ENCODE measurements around the gene ITSN2. TPM values are rescaled to one million over a fixed set of nuclear protein-coding genes. Genes with fewer than 3 reads are reported as not detected.

The ITSN2 gene
- total RNA-seq, 2 experiments from 2014 or later = 86.8 to 91.3 TPM

- no peak for DNase-seq
- no peaks in the 10 kb centered on the region for H3K27me3 Mint-ChIP-seq
- H3K27ac Mint-ChIP-seq = no peak overlapping the region
- H3K4me1 Mint-ChIP-seq = no peaks in the 10 kb centered on the region
- no peaks in the 10 kb centered on the region for H3K9me3 Mint-ChIP-seq
- no peaks in the 10 kb centered on the region for H3K36me3 Mint-ChIP-seq
- no peak for ATAC-seq (ENCODE audit: low read depth)
- no peak overlapping the region for H3K4me3 Mint-ChIP-seq
- POLR2A ChIA-PET = no interaction called here
These were observed 134.7 kb downstream of the ITSN2 start for GRCh38 chr2:24225499-24226242.

- Mint-ChIP-seq H3K27ac (no peak overlapping the region), H3K9me3 (no peaks in the 10 kb centered on the region), H3K36me3 (no peaks in the 10 kb centered on the region), H3K27me3 (no peaks in the 10 kb centered on the region), H3K4me3 (no peak overlapping the region), H3K4me1 (no peaks in the 10 kb centered on the region)
- no peak for DNase-seq
- no peak for ATAC-seq (ENCODE audit: low read depth)
- POLR2A ChIA-PET = no interaction called here
These were observed 137.4 kb downstream of the ITSN2 start for GRCh38 chr2:24222946-24223345.

- Mint-ChIP-seq H3K27ac (no peak overlapping the region), H3K4me3 (no peak overlapping the region), H3K9me3 (no peaks in the 10 kb centered on the region), H3K36me3 (no peaks in the 10 kb centered on the region), H3K27me3 (no peaks in the 10 kb centered on the region), H3K4me1 (no peaks in the 10 kb centered on the region)
- DNase-seq (no peak), ATAC-seq (ENCODE audit: low read depth) (no peak)
- POLR2A ChIA-PET = interaction anchor here (1.3 kb wide), 1 partner anchor 50 kb away, joined by 3 read pairs; no protein-coding TSS in a partner anchor
These were observed 138.8 kb downstream of the ITSN2 start for GRCh38 chr2:24221343-24222050.

GRCh38 chr2:24220554-24221291, 139.6 kb downstream of the ITSN2 start:
- Mint-ChIP-seq H3K4me3 (no peak overlapping the region), H3K27me3 (no peaks in the 10 kb centered on the region), H3K9me3 (no peaks in the 10 kb centered on the region), H3K4me1 (no peaks in the 10 kb centered on the region), H3K27ac (no peak overlapping the region), H3K36me3 (peaks cover 5% of the 10 kb centered on the region)
- ATAC-seq (ENCODE audit: low read depth) (no peak), DNase-seq (no peak)
- POLR2A ChIA-PET = interaction anchor here (1.3 kb wide), 1 partner anchor 50 kb away, joined by 3 read pairs; no protein-coding TSS in a partner anchor

GRCh38 chr2:24214880-24215279, 145.5 kb downstream of the ITSN2 start:
- Mint-ChIP-seq H3K27me3 (no peaks in the 10 kb centered on the region), H3K4me1 (peaks cover 3% of the 10 kb centered on the region), H3K9me3 (no peaks in the 10 kb centered on the region), H3K4me3 (no peak overlapping the region), H3K27ac (no peak overlapping the region), H3K36me3 (peaks cover 7% of the 10 kb centered on the region)
- DNase-seq (no peak), ATAC-seq (ENCODE audit: low read depth) (no peak)
- POLR2A ChIA-PET = no interaction called here

GRCh38 chr2:24211408-24211807, 148.9 kb downstream of the ITSN2 start:
- ATAC-seq (ENCODE audit: low read depth) = no peak
- Mint-ChIP-seq H3K27me3 (no peaks in the 10 kb centered on the region), H3K4me3 (no peak overlapping the region), H3K4me1 (peaks cover 3% of the 10 kb centered on the region), H3K9me3 (no peaks in the 10 kb centered on the region), H3K27ac (no peak overlapping the region), H3K36me3 (peaks cover 7% of the 10 kb centered on the region)
- no peak for DNase-seq
- POLR2A ChIA-PET = no interaction called here

- POLR2A ChIA-PET = no interaction called here
- DNase-seq = no peak
- no peak for ATAC-seq (ENCODE audit: low read depth)
- H3K4me3 Mint-ChIP-seq = no peak overlapping the region
- H3K27me3 Mint-ChIP-seq = no peaks in the 10 kb centered on the region
- H3K9me3 Mint-ChIP-seq = no peaks in the 10 kb centered on the region
- H3K4me1 Mint-ChIP-seq = peaks cover 3% of the 10 kb centered on the region
- peaks cover 2% of the 10 kb centered on the region for H3K36me3 Mint-ChIP-seq
- no peak overlapping the region for H3K27ac Mint-ChIP-seq
These were observed 149.6 kb downstream of the ITSN2 start for GRCh38 chr2:24210723-24211122.

- POLR2A ChIA-PET = no interaction called here
- no peak overlapping the region for H3K27ac Mint-ChIP-seq
- ATAC-seq (ENCODE audit: low read depth) = no peak
- no peaks in the 10 kb centered on the region for H3K27me3 Mint-ChIP-seq
- no peak overlapping the region for H3K4me3 Mint-ChIP-seq
- H3K9me3 Mint-ChIP-seq = no peaks in the 10 kb centered on the region
- DNase-seq = no peak
- peaks cover 3% of the 10 kb centered on the region for H3K36me3 Mint-ChIP-seq
- peaks cover 2% of the 10 kb centered on the region for H3K4me1 Mint-ChIP-seq
These were observed 150.3 kb downstream of the ITSN2 start for GRCh38 chr2:24210106-24210455.

GRCh38 chr2:24209389-24210105, 150.8 kb downstream of the ITSN2 start:
- no peak for ATAC-seq (ENCODE audit: low read depth)
- no peaks in the 10 kb centered on the region for H3K27me3 Mint-ChIP-seq
- no peaks in the 10 kb centered on the region for H3K9me3 Mint-ChIP-seq
- H3K27ac Mint-ChIP-seq = no peak overlapping the region
- no peak for DNase-seq
- peaks cover 3% of the 10 kb centered on the region for H3K36me3 Mint-ChIP-seq
- POLR2A ChIA-PET = no interaction called here
- H3K4me1 Mint-ChIP-seq = no peaks in the 10 kb centered on the region
- H3K4me3 Mint-ChIP-seq = no peak overlapping the region

GRCh38 chr2:24208490-24208889, 151.8 kb downstream of the ITSN2 start:
- no peak overlapping the region for H3K27ac Mint-ChIP-seq
- ATAC-seq (ENCODE audit: low read depth) = no peak
- H3K4me1 Mint-ChIP-seq = no peaks in the 10 kb centered on the region
- POLR2A ChIA-PET = no interaction called here
- no peaks in the 10 kb centered on the region for H3K9me3 Mint-ChIP-seq
- no peaks in the 10 kb centered on the region for H3K27me3 Mint-ChIP-seq
- no peak overlapping the region for H3K4me3 Mint-ChIP-seq
- no peak for DNase-seq
- peaks cover 3% of the 10 kb centered on the region for H3K36me3 Mint-ChIP-seq

- POLR2A ChIA-PET = no interaction called here
- ATAC-seq (ENCODE audit: low read depth) (no peak), DNase-seq (no peak)
- no peaks in the 10 kb centered on the region for H3K4me1 Mint-ChIP-seq
- no peaks in the 10 kb centered on the region for H3K27me3 Mint-ChIP-seq
- H3K27ac Mint-ChIP-seq = no peak overlapping the region
- no peak overlapping the region for H3K4me3 Mint-ChIP-seq
- peaks cover 6% of the 10 kb centered on the region for H3K36me3 Mint-ChIP-seq
- H3K9me3 Mint-ChIP-seq = no peaks in the 10 kb centered on the region
These were observed 153.0 kb downstream of the ITSN2 start for GRCh38 chr2:24207359-24207758.

- no peaks in the 10 kb centered on the region for H3K4me1 Mint-ChIP-seq
- POLR2A ChIA-PET = no interaction called here
- peaks cover 6% of the 10 kb centered on the region for H3K36me3 Mint-ChIP-seq
- no peaks in the 10 kb centered on the region for H3K9me3 Mint-ChIP-seq
- H3K4me3 Mint-ChIP-seq = no peak overlapping the region
- no peaks in the 10 kb centered on the region for H3K27me3 Mint-ChIP-seq
- peak overlapping the region; percentile 35 for H3K27ac Mint-ChIP-seq
- DNase-seq (no peak), ATAC-seq (ENCODE audit: low read depth) (no peak)
These were observed 153.6 kb downstream of the ITSN2 start for GRCh38 chr2:24206714-24207113.

GRCh38 chr2:24206242-24206641, 154.1 kb downstream of the ITSN2 start:
- no peaks in the 10 kb centered on the region for H3K27me3 Mint-ChIP-seq
- ATAC-seq (ENCODE audit: low read depth) (no peak), DNase-seq (no peak)
- POLR2A ChIA-PET = no interaction called here
- no peaks in the 10 kb centered on the region for H3K9me3 Mint-ChIP-seq
- peak overlapping the region; percentile 35 for H3K27ac Mint-ChIP-seq
- H3K36me3 Mint-ChIP-seq = peaks cover 6% of the 10 kb centered on the region
- H3K4me1 Mint-ChIP-seq = no peaks in the 10 kb centered on the region
- H3K4me3 Mint-ChIP-seq = no peak overlapping the region
